ENCODE measurements around the gene KHDC4.

KHDC4 gene

GRCh38 chr1:155934097-155934935 lies at the start of gene KHDC4:
Gene KHDC4, minus strand, starts transcription at chr1:155934413. Its CDS starts 40 bp downstream, at chr1:155934373.
- DNase-seq: peak; percentile 89

- no peak for DNase-seq
Observed at GRCh38 chr1:155983191-155984024, 49.2 kb upstream of the KHDC4 start.

- DNase-seq: no peak
Observed at GRCh38 chr1:155982106-155982505, 47.9 kb upstream of the KHDC4 start.

GRCh38 chr1:155981266-155982088 lies 47.3 kb upstream of the KHDC4 start:
- DNase-seq: no peak

- DNase-seq: no peak
Observed at GRCh38 chr1:155979597-155980343, 45.6 kb upstream of the KHDC4 start.

GRCh38 chr1:155978973-155979429 lies 44.8 kb upstream of the KHDC4 start:
- no peak for DNase-seq

GRCh38 chr1:155978325-155978972 lies 44.2 kb upstream of the KHDC4 start, which contains the start of gene ARHGEF2:
Gene ARHGEF2, minus strand, starts transcription at chr1:155978547. Its CDS starts 120 bp downstream, at chr1:155978427.
- DNase-seq: peak; percentile 81

GRCh38 chr1:155977690-155978324 lies 43.6 kb upstream of the KHDC4 start:
- peak; percentile 68 for DNase-seq

GRCh38 chr1:155976913-155977689 lies 42.9 kb upstream of the KHDC4 start:
- peak; percentile 40 for DNase-seq

- DNase-seq: peak; percentile 61
Observed at GRCh38 chr1:155976062-155976912, 42.1 kb upstream of the KHDC4 start.

- no peak for DNase-seq
Observed at GRCh38 chr1:155975375-155976061, 41.3 kb upstream of the KHDC4 start.

- DNase-seq: no peak
Observed at GRCh38 chr1:155974208-155975115, 40.2 kb upstream of the KHDC4 start.

GRCh38 chr1:155973723-155974122 lies 39.5 kb upstream of the KHDC4 start:
- no peak for DNase-seq

GRCh38 chr1:155971910-155972809 lies 37.9 kb upstream of the KHDC4 start:
- DNase-seq: no peak

- peak; percentile 40 for DNase-seq
Observed at GRCh38 chr1:155970531-155971167, 36.4 kb upstream of the KHDC4 start.

- no peak for DNase-seq
Observed at GRCh38 chr1:155969377-155969791, 35.2 kb upstream of the KHDC4 start.

Measured in stimulated activated CD4-positive, alpha-beta T cell treated with anti-CD3 and anti-CD28 coated beads, Interleukin-4, amount 100 ng/mL, for 1 hour (primary cell).